Natural killer cell treated with Interleukin-12 subunit alpha and Interleukin-12 subunit beta and Interleukin-15 and Interleukin-18, amount 100 ng/mL, for 72 hours (primary cell): ENCODE results near the gene MFSD11. TPM values are rescaled to one million over a fixed set of nuclear protein-coding genes. Genes with fewer than 3 reads are reported as not detected.
A peak's percentile ranks its signal among the peaks of the same experiment; 100 is the strongest.
"Not testable (repeated sequence)": the region's sequence is repeated elsewhere in the genome, so short reads cannot be mapped to it uniquely, and the experiment has no call there.

Experiments
- ATAC-seq, 2 donors: fragments of 150-1000 bp; cut with Tn5 transposase in 1 of 2; sonication (Bioruptor Pico), chemical (Tn5 transposase) in 1 of 2; 2 replicates each; pipeline ENCODE4 v1.10.0; 2021
- DNase-seq: peaks from one replicate; pipeline ENCODE4 v3.0.0; 2022; ENCODE audit warnings: low spot score
- H3K27ac Mint-ChIP-seq, 2 donors: 1 replicate in 1 of 2; 2 replicates in 1 of 2; pipeline ENCODE4 v1.8.0; 2022; ENCODE audit warnings: mixed read lengths in 2 of 2, mild to moderate bottlenecking in 1 of 2, moderate library complexity in 1 of 2
- H3K27me3 Mint-ChIP-seq, 2 donors: 1 replicate in 1 of 2; 2 replicates in 1 of 2; pipeline ENCODE4 v1.8.0; 2022; ENCODE audit warnings: mixed read lengths in 2 of 2
- H3K36me3 Mint-ChIP-seq: one replicate; pipeline ENCODE4 v1.8.0; 2022; ENCODE audit warnings: mixed read lengths
- H3K4me1 Mint-ChIP-seq, 2 donors: 1 replicate in 1 of 2; 2 replicates in 1 of 2; pipeline ENCODE4 v1.8.0; 2022; ENCODE audit warnings: low read depth in 2 of 2, mixed read lengths in 2 of 2, mild to moderate bottlenecking in 1 of 2
- H3K4me3 Mint-ChIP-seq: one replicate; pipeline ENCODE4 v1.8.0; 2022; ENCODE audit warnings: mixed read lengths
- H3K9me3 Mint-ChIP-seq: 2 replicates; pipeline ENCODE4 v1.8.0; 2022; ENCODE audit warnings: mixed read lengths
- total RNA-seq, 2 donors: library from RNA; stranded (reverse); gene quantifications; one replicate each; pipeline ENCODE4 v1.2.3, GENCODE V29; 2022

MFSD11 gene
- total RNA-seq, 2 donors from 2014 or later = 18.1 to 25.5 TPM

GRCh38 chr17:76726776-76727718 is 10.9 kb upstream of the MFSD11 start, which contains the start of gene METTL23:
Gene METTL23, plus strand, starts transcription at chr17:76726839. Its CDS starts 2,872 bp downstream, at chr17:76729711.
- H3K4me3 Mint-ChIP-seq = peak within 1 kb of the TSS; percentile 96
- H3K4me1 Mint-ChIP-seq = peaks cover 27 to 32% of the 10 kb centered on the region in 2 donors
- ATAC-seq (peak; percentile 73 to 75), DNase-seq (peak; percentile 89)
- no peaks in the 10 kb centered on the region for H3K27me3 Mint-ChIP-seq
- H3K36me3 Mint-ChIP-seq = peaks cover 13% of the 10 kb centered on the region
- H3K9me3 Mint-ChIP-seq = no peaks in the 10 kb centered on the region
- peak within 1 kb of the TSS; percentile 89 to 91 for H3K27ac Mint-ChIP-seq

- Mint-ChIP-seq H3K27me3 (no peaks in the 10 kb centered on the region), H3K27ac (peak overlapping the region; percentile 89 to 91), H3K4me3 (peak overlapping the region; percentile 96), H3K36me3 (peaks cover 12% of the 10 kb centered on the region), H3K9me3 (no peaks in the 10 kb centered on the region), H3K4me1 (peaks cover 27 to 30% of the 10 kb centered on the region in 2 donors)
- no peak for ATAC-seq
- DNase-seq = no peak
These were observed 10.0 kb upstream of the MFSD11 start for GRCh38 chr17:76727745-76728456.

DNA sequence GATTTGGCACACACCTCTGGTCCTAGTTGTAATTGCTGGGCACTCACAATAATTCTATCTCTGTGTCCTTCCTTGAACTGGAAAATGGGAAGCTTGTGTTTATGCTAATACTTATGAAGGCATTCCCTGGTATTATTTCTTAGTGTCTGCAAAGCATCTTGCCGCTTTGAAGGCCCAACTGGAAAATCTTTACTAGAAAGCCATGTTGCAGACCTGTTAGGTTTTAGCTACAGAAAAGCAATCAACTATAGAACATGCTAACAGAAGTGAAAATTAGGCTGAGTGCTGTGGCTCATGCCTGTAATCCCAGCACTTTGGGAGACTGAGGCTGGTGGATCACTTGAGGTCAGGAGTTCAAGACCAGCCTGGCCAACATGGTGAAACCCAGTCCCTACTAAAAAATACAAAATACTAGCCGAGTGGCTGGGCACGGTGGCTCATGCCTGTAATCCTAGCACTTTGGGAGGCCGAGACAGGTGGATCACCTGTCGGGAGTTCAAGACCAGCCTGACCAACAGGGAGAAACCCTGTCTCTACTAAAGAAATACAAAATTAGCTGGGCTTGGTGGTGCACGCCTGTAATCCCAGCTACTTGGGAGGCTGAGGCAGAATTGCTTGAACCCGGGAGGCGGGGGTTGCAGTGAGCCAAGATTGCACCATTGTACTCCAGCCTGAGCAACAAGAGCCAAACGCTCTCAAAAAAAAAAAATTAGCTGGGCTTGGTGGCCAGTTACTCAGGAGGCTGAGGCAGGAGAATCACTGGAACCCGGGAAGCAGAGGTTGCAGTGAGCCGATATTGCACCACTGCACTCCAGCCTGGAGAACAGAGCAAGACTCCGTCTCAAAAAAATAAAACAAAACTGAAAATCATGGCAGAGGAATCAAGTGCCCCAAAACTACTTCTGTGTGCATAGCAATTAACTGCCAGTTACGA is 5.9 kb upstream of the MFSD11 start:
- ATAC-seq, H3K9me3 Mint-ChIP-seq, DNase-seq, H3K27me3 Mint-ChIP-seq: not testable (repeated sequence)
- H3K27ac Mint-ChIP-seq = peak overlapping the region; percentile 41 to 54
- H3K36me3 Mint-ChIP-seq = peaks cover 39% of the 10 kb centered on the region
- H3K4me1 Mint-ChIP-seq = peaks cover 46 to 52% of the 10 kb centered on the region in 2 donors
- peak overlapping the region; percentile 92 for H3K4me3 Mint-ChIP-seq

DNA sequence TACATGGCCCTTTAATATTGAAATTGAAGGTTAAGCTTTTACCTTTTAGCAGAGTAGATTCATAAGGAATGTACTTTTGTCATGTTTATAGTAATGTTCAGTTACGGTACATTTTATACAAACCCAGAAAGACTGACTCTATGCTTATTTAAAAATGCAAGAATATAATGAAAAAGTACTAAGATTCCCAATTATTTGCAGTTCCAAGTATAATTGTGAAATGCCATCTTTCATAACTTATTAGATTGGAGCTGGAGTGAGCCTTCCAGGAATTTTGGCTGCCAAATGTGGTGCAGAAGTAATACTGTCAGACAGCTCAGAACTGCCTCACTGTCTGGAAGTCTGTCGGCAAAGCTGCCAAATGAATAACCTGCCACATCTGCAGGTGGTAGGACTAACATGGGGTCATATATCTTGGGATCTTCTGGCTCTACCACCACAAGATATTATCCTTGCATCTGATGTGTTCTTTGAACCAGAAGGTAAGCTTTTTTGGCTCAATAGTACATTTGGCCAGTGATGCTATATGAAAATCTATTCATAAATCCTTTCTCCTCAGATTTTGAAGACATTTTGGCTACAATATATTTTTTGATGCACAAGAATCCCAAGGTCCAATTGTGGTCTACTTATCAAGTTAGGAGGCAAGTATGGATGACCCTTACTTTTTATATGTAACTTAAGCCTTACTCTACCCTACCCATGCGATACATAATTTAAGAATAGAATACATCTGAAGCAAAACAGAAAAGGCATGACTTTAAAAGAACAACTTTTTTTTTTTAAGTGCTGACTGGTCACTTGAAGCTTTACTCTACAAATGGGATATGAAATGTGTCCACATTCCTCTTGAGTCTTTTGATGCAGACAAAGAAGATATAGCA is 4.9 kb upstream of the MFSD11 start:
- Mint-ChIP-seq H3K4me1 (peaks cover 38 to 45% of the 10 kb centered on the region in 2 donors), H3K9me3 (no peaks in the 10 kb centered on the region), H3K27ac (peak overlapping the region; percentile 79 to 87), H3K27me3 (no peaks in the 10 kb centered on the region), H3K36me3 (peaks cover 39% of the 10 kb centered on the region), H3K4me3 (peak overlapping the region; percentile 92)
- no peak for DNase-seq
- no peak for ATAC-seq

GRCh38 chr17:76733618-76733957 is 4.3 kb upstream of the MFSD11 start:
- DNase-seq = no peak
- H3K27ac Mint-ChIP-seq = peak overlapping the region; percentile 79 to 87
- ATAC-seq = no peak
- peaks cover 39% of the 10 kb centered on the region for H3K36me3 Mint-ChIP-seq
- H3K4me1 Mint-ChIP-seq = peaks cover 43 to 51% of the 10 kb centered on the region in 2 donors
- no peaks in the 10 kb centered on the region for H3K27me3 Mint-ChIP-seq
- H3K9me3 Mint-ChIP-seq = no peaks in the 10 kb centered on the region
- peak overlapping the region; percentile 92 for H3K4me3 Mint-ChIP-seq

- Mint-ChIP-seq H3K27ac (peak overlapping the region; percentile 79 to 87), H3K27me3 (no peaks in the 10 kb centered on the region), H3K36me3 (peaks cover 39% of the 10 kb centered on the region), H3K9me3 (no peaks in the 10 kb centered on the region), H3K4me1 (peaks cover 48 to 57% of the 10 kb centered on the region in 2 donors), H3K4me3 (peak overlapping the region; percentile 92)
- no peak for ATAC-seq
- no peak for DNase-seq
These were observed 3.7 kb upstream of the MFSD11 start for GRCh38 chr17:76734080-76734840.

DNA sequence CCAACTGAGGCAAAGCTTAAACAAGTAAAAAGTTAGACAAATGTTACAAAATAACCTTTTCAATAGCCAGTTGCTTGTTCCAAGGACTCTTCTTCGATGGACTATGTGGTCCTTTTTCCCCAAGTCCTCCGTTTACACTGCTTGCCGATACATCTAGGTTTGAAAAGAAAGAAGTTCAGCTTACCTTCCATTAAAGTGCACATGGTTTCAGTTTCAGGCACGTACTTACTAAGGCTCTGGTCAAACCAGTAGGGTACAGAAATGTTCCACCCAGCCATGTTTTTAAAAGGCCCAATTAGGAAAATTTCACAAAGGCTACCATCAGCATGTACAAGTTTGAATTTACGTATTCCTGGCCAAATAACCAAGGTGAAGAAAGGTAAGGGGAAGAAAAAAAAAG is 2.9 kb upstream of the MFSD11 start:
- no peaks in the 10 kb centered on the region for H3K9me3 Mint-ChIP-seq
- peaks cover 39% of the 10 kb centered on the region for H3K36me3 Mint-ChIP-seq
- H3K4me3 Mint-ChIP-seq = peak overlapping the region; percentile 92
- peaks cover 48 to 55% of the 10 kb centered on the region in 2 donors for H3K4me1 Mint-ChIP-seq
- no peaks in the 10 kb centered on the region for H3K27me3 Mint-ChIP-seq
- H3K27ac Mint-ChIP-seq = peak overlapping the region; percentile 79 to 87
- DNase-seq (no peak), ATAC-seq (no peak)

GRCh38 chr17:76735586-76736348 is 2.2 kb upstream of the MFSD11 start:
- no peak for ATAC-seq
- peaks cover 39% of the 10 kb centered on the region for H3K36me3 Mint-ChIP-seq
- no peak for DNase-seq
- peaks cover 49 to 55% of the 10 kb centered on the region in 2 donors for H3K4me1 Mint-ChIP-seq
- peak overlapping the region; percentile 79 to 87 for H3K27ac Mint-ChIP-seq
- no peaks in the 10 kb centered on the region for H3K27me3 Mint-ChIP-seq
- H3K9me3 Mint-ChIP-seq = no peaks in the 10 kb centered on the region
- peak overlapping the region; percentile 92 for H3K4me3 Mint-ChIP-seq

DNA sequence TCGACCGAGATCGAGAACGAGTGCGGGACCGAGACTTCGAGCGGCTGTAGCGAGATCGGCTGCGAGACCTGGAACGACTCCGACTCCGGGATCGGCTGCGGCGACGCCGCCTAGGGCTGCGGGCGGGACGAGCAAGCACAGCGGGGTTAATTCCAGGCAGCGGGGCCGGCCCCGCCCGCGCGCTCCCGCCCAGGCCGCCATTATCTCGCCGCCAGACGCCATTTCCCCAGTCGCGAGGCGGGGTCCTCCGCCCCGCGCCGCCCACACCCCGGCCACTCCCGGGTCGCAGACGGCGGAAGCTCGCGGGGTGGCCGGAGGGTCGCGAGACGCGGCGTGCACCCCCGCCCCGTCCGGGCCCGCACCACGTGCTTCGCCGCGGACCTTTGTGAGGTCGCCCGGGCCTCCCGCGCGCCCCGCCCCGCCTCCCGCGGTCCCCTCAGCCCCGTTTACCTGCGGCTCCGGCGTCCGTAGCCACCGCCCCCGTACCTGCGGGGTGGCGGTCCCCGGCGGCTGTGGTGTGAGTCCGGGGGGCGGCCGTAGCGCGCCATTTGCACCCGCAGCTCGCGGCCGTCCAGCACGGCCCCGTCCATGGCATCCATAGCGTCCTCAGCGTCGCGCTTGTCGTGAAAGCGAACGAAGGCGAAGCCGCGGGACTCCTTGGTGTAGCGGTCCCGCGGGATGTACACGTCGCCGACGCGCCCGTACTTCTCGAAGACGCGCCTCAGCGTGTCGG is 1.4 kb upstream of the MFSD11 start:
- peak; percentile 29 to 44 for ATAC-seq
- H3K27ac Mint-ChIP-seq = peak overlapping the region; percentile 79 to 97
- H3K4me1 Mint-ChIP-seq = peaks cover 49 to 51% of the 10 kb centered on the region in 2 donors
- H3K4me3 Mint-ChIP-seq = peak overlapping the region; percentile 92
- peaks cover 36% of the 10 kb centered on the region for H3K36me3 Mint-ChIP-seq
- no peaks in the 10 kb centered on the region for H3K27me3 Mint-ChIP-seq
- peak; percentile 81 for DNase-seq
- H3K9me3 Mint-ChIP-seq = no peaks in the 10 kb centered on the region

DNA sequence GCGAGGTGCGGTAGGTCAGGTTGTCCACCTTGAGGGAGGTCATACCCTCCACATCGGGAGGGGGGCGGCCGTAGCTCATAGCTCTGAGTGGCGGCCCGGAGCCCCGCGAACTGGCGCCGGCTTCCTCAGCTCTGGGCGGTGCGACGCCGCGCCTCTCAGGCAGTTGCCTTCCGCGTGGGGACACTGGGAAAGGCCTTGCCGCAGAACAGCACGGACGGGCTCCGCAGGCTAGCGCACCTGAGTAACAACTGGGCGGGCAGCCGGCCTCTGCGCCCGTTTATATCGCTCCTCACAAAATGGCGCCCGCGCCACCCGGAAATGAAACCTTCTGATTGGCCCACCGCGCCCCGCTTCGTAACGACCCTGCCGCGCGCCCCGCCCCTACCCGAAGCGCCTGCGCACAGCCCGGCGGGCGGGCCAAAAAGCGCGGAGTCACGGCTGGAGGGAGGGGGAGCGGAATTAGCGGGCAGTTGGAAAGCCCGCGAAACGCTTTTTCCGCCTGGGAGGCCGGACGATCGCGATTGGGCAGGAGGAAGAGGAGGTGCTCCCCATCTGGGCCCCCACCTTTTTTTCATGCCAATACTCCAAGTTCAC is 740 bp upstream of the MFSD11 start, which contains the start of gene SRSF2:
Gene SRSF2, minus strand, starts transcription at position 250 of the 594 bp plus-strand sequence. Its CDS starts 171 bp downstream, at position 79.
- peak; percentile 99 for DNase-seq
- Mint-ChIP-seq H3K36me3 (peaks cover 38% of the 10 kb centered on the region), H3K27me3 (no peaks in the 10 kb centered on the region), H3K4me1 (peaks cover 45 to 48% of the 10 kb centered on the region in 2 donors), H3K4me3 (peak within 1 kb of the TSS; percentile 92), H3K27ac (peak within 1 kb of the TSS; percentile 79 to 97), H3K9me3 (no peaks in the 10 kb centered on the region)
- ATAC-seq = peak; percentile 86 to 87
